ENCODE results near the gene ARHGAP27. TPM values are rescaled to one million over a fixed set of nuclear protein-coding genes. Genes with fewer than 3 reads are reported as not detected.

ARHGAP27 gene
- total RNA-seq, 1 donor from 2014 or later, result 1.0 TPM

- Histone ChIP-seq H4K20me1 (ENCODE audit: low read depth) (no peaks in the 10 kb centered on the region), H3K9me3 (ENCODE audit: low read depth) (no peaks in the 10 kb centered on the region), H3K79me2 (ENCODE audit: low read depth) (no peaks in the 10 kb centered on the region), H3K27me3 (no peaks in the 10 kb centered on the region), H3K4me1 (no peaks in the 10 kb centered on the region), H3K27ac (no peak overlapping the region), H3K4me2 (no peak overlapping the region), H3F3A (ENCODE audit: low read depth) (no peaks in the 10 kb centered on the region), H3K36me3 (no peaks in the 10 kb centered on the region), H3K4me3 (no peak overlapping the region), H2AFZ (replicated peaks) (no peak overlapping the region), H3K9ac (no peak overlapping the region)
- Mint-ChIP-seq H3K27ac (no peak overlapping the region), H3K4me1 (peaks cover 2% of the 10 kb centered on the region), H3K36me3 (peaks cover 2% of the 10 kb centered on the region), H3K27me3 (ENCODE audit: insufficient read depth, low read depth) (peaks cover 2% of the 10 kb centered on the region), H3K9me3 (peaks cover 7% of the 10 kb centered on the region), H3K4me3 (peak overlapping the region; percentile 67)
- TF ChIP-seq CTCF (IDR thresholded peaks at IDR 0.05) (no peak), EZH2 (IDR thresholded peaks at IDR 0.05) (no peak), EZH2phosphoT487 (IDR thresholded peaks at IDR 0.05) (no peak)
- DNase-seq (ENCODE audit: low spot score), result no peak
These were observed 79.6 kb downstream of the ARHGAP27 start for GRCh38 chr17:45353043-45353442.

- Mint-ChIP-seq H3K4me1 (peaks cover 2% of the 10 kb centered on the region), H3K36me3 (peaks cover 2% of the 10 kb centered on the region), H3K27ac (no peak overlapping the region), H3K9me3 (peaks cover 7% of the 10 kb centered on the region), H3K4me3 (no peak overlapping the region), H3K27me3 (ENCODE audit: insufficient read depth, low read depth) (peaks cover 2% of the 10 kb centered on the region)
- H3K4me1 ChIP-seq, result no peaks in the 10 kb centered on the region
- TF ChIP-seq CTCF (IDR thresholded peaks at IDR 0.05) (no peak), EZH2 (IDR thresholded peaks at IDR 0.05) (no peak), EZH2phosphoT487 (IDR thresholded peaks at IDR 0.05) (no peak)
- H3K4me3 ChIP-seq, result no peak overlapping the region
- no peak overlapping the region for H2AFZ ChIP-seq (replicated peaks)
- no peak overlapping the region for H3K27ac ChIP-seq
- no peak overlapping the region for H3K4me2 ChIP-seq
- no peaks in the 10 kb centered on the region for H4K20me1 ChIP-seq (ENCODE audit: low read depth)
- no peaks in the 10 kb centered on the region for H3F3A ChIP-seq (ENCODE audit: low read depth)
- no peak overlapping the region for H3K9ac ChIP-seq
- H3K9me3 ChIP-seq (ENCODE audit: low read depth), result no peaks in the 10 kb centered on the region
- H3K27me3 ChIP-seq, result no peaks in the 10 kb centered on the region
- DNase-seq (ENCODE audit: low spot score), result no peak
- no peaks in the 10 kb centered on the region for H3K36me3 ChIP-seq
- no peaks in the 10 kb centered on the region for H3K79me2 ChIP-seq (ENCODE audit: low read depth)
These were observed 80.8 kb downstream of the ARHGAP27 start for GRCh38 chr17:45351831-45352230.

- Histone ChIP-seq H3K79me2 (ENCODE audit: low read depth) (no peaks in the 10 kb centered on the region), H3K4me1 (no peaks in the 10 kb centered on the region), H2AFZ (replicated peaks) (no peak overlapping the region), H3K27ac (no peak overlapping the region), H3K9ac (no peak overlapping the region), H3K36me3 (no peaks in the 10 kb centered on the region), H3K4me3 (no peak overlapping the region), H3F3A (ENCODE audit: low read depth) (no peaks in the 10 kb centered on the region), H3K9me3 (ENCODE audit: low read depth) (no peaks in the 10 kb centered on the region), H3K27me3 (no peaks in the 10 kb centered on the region), H3K4me2 (no peak overlapping the region), H4K20me1 (ENCODE audit: low read depth) (no peaks in the 10 kb centered on the region)
- DNase-seq (ENCODE audit: low spot score), result no peak
- Mint-ChIP-seq H3K27me3 (ENCODE audit: insufficient read depth, low read depth) (peaks cover 7% of the 10 kb centered on the region), H3K4me1 (peaks cover 10% of the 10 kb centered on the region), H3K36me3 (peaks cover 2% of the 10 kb centered on the region), H3K4me3 (no peak overlapping the region), H3K27ac (no peak overlapping the region), H3K9me3 (peaks cover 2% of the 10 kb centered on the region)
- TF ChIP-seq EZH2phosphoT487 (IDR thresholded peaks at IDR 0.05) (no peak), EZH2 (IDR thresholded peaks at IDR 0.05) (no peak), CTCF (IDR thresholded peaks at IDR 0.05) (no peak)
These were observed 85.2 kb downstream of the ARHGAP27 start for GRCh38 chr17:45347444-45347843.
